Spleen (tissue), 11 donors: Measurements from ENCODE around the gene GRIK1. TPM values are rescaled to one million over a fixed set of nuclear protein-coding genes. Genes with fewer than 3 reads are reported as not detected.

Experiments
- DNase-seq: peaks from one replicate; pipeline ENCODE4 v3.0.0-alpha.2; 2020
- H3K27ac ChIP-seq, 8 donors: fragments of 200-600 bp; sonication (generic) in 7 of 8; 1 replicate in 4 of 8; 2 replicates in 4 of 8; pipeline versions ENCODE4 v1.5.0 to v1.8.0; 2016 to 2021; ENCODE audit warnings: inconsistent platforms in 4 of 8, mild to moderate bottlenecking in 4 of 8, moderate library complexity in 1 of 8
- H3K27me3 ChIP-seq, 7 donors: fragments of 200-600 bp; sonication (generic) in 6 of 7; replicated peaks in 1 of 7; 1 replicate in 4 of 7; 2 replicates in 3 of 7; pipeline versions ENCODE4 v1.5.0 to v1.8.0; 2016 to 2021; ENCODE audit warnings: inconsistent platforms in 3 of 7, mild to moderate bottlenecking in 1 of 7
- H3K36me3 ChIP-seq, 6 donors: fragments of 200-600 bp; sonication (generic) in 5 of 6; 1 replicate in 4 of 6; 2 replicates in 2 of 6; pipeline versions ENCODE4 v1.5.0 to v1.8.0; 2016 to 2021; ENCODE audit warnings: inconsistent platforms in 2 of 6
- H3K4me1 ChIP-seq, 6 donors: fragments of 200-600 bp; sonication (generic) in 5 of 6; 1 replicate in 3 of 6; 2 replicates in 3 of 6; pipeline versions ENCODE4 v1.5.0 to v1.8.0; 2016 to 2021; ENCODE audit warnings: inconsistent platforms in 3 of 6
- H3K4me3 ChIP-seq, 8 donors: fragments of 200-600 bp; sonication (generic) in 7 of 8; 1 replicate in 4 of 8; 2 replicates in 4 of 8; pipeline versions ENCODE4 v1.5.0 to v1.8.0; 2016 to 2021; ENCODE audit warnings: inconsistent platforms in 4 of 8, mild to moderate bottlenecking in 4 of 8, moderate library complexity in 2 of 8
- H3K9me3 ChIP-seq, 8 donors: fragments of 200-600 bp; sonication (generic) in 7 of 8; 1 replicate in 4 of 8; 2 replicates in 4 of 8; pipeline versions ENCODE4 v1.5.0 to v1.8.0; 2016 to 2021; ENCODE audit warnings: inconsistent platforms in 4 of 8
- POLR2A ChIP-seq, 3 donors: fragments of 450-650 bp; IDR thresholded peaks; one replicate each; pipeline ENCODE4 v1.5.1; 2017; ENCODE audit warnings: antibody characterized with exemption in 3 of 3, mild to moderate bottlenecking in 1 of 3
- POLR2AphosphoS5 ChIP-seq, 3 donors: sonication (generic); formaldehyde crosslinking; IDR thresholded peaks; one replicate each; pipeline ENCODE4 v1.5.1; 2017; ENCODE audit warnings: antibody characterized with exemption in 3 of 3
- WGBS, 5 donors: extraction: QIAGEN DNeasy Blood & Tissue Kit in 3 of 5; methylation state at CpG; one replicate each; pipeline versions ENCODE4 v1.1.5 to v1.1.7; 2013 to 2018; 5-methylcytosine and 5-hydroxymethylcytosine counted together
- intact Hi-C: fragments of 100-400 bp; cut with DNase I; formaldehyde crosslinking; loops from one replicate; pipeline ENCODE4 v1.15.0; 2023; ENCODE audit warnings: low total_unique reads
- polyA plus RNA-seq, 3 donors: library from polyadenylated mRNA; stranded (reverse); fragments of 200-250 nt; gene quantifications; one replicate each; pipeline ENCODE4 v1.2.1, GENCODE V29; 2013
- total RNA-seq, 7 donors: library from RNA; depleted of rRNA in 3 of 7; stranded (reverse); fragments of >200 nt in 3 of 7; fragmentation: NEBNext Ultra II Directional in 4 of 7; extraction: Animal tissue kit (Norgen Biotek cat#: 25700) in 4 of 7; gene quantifications; one replicate each; pipeline versions ENCODE4 v1.1.0 to v1.2.1, GENCODE V29; 2016 to 2021
- TF ChIP-seq, protein P1 (sequence below), 11 experiments: fragments of 200-600 bp in 7 of 11; fragments of 450-650 bp in 4 of 11; sonication (generic) in 4 of 11; IDR thresholded peaks in 8 of 11; conservative IDR thresholded peaks in 3 of 11; 1 replicate in 7 of 11; 2 replicates in 4 of 11; pipeline versions ENCODE4 v1.4.0 to v1.8.0; 2016 to 2021; ENCODE audit warnings: antibody characterized with exemption in 11 of 11, inconsistent platforms in 4 of 11, mild to moderate bottlenecking in 1 of 11
- donor health status: healthy with polysubstance abuse.
- donor health status: DM: no; HTN: no; CAD: no; lungs with moderate emphysema.
- donor health status: DM: no; HTN: no; CAD: no.
- donor health status: Bipolar disorder and iron deficiency.
- donor health status: healthy.
- donor health status: DM: no; HTN: no; CAD: no.
- donor health status: DM: yes; HTN: yes; CAD: no.

GRIK1 gene
- total and polyA plus RNA-seq, 10 donors = 0.02 to 0.17 (median 0.04) TPM; not detected in 7

DNA sequence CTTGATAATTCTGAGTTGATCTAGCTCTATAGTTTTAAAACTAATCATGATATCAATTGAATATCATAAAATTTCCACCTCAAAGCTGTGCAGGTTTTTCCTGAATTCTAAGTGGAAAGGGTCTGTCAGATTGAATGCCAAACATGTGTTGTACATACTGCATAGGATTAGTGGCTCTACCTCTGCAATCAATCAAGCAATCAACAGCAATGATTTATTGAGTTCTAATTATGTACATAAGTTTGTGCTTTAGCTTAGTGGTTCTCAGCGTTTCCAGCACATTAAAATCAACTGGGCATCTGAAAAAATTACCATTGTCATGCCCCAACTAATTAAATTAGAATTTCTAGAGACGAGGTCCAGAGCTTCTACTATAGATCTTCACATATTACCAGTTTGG lies 389.6 kb downstream of the GRIK1 start:
- intact Hi-C loops = no loop called here
- Histone ChIP-seq H3K27me3 (no peaks in the 10 kb centered on the region), H3K27ac (no peak overlapping the region), H3K4me1 (no peaks in the 10 kb centered on the region), H3K36me3 (no peaks in the 10 kb centered on the region), H3K4me3 (no peak overlapping the region), H3K9me3 (no peaks in the 10 kb centered on the region)
- DNase-seq = no peak
- TF ChIP-seq, protein P1, sequence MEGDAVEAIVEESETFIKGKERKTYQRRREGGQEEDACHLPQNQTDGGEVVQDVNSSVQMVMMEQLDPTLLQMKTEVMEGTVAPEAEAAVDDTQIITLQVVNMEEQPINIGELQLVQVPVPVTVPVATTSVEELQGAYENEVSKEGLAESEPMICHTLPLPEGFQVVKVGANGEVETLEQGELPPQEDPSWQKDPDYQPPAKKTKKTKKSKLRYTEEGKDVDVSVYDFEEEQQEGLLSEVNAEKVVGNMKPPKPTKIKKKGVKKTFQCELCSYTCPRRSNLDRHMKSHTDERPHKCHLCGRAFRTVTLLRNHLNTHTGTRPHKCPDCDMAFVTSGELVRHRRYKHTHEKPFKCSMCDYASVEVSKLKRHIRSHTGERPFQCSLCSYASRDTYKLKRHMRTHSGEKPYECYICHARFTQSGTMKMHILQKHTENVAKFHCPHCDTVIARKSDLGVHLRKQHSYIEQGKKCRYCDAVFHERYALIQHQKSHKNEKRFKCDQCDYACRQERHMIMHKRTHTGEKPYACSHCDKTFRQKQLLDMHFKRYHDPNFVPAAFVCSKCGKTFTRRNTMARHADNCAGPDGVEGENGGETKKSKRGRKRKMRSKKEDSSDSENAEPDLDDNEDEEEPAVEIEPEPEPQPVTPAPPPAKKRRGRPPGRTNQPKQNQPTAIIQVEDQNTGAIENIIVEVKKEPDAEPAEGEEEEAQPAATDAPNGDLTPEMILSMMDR (IDR thresholded peaks at IDR 0.05 in 8 of 11, conservative IDR thresholded peaks at IDR 0.05 in 3 of 11) = no peak
- 84 to 92% (median 88%) methylated on average over 2 of the region's 2 CpGs for WGBS, 5 donors

DNA sequence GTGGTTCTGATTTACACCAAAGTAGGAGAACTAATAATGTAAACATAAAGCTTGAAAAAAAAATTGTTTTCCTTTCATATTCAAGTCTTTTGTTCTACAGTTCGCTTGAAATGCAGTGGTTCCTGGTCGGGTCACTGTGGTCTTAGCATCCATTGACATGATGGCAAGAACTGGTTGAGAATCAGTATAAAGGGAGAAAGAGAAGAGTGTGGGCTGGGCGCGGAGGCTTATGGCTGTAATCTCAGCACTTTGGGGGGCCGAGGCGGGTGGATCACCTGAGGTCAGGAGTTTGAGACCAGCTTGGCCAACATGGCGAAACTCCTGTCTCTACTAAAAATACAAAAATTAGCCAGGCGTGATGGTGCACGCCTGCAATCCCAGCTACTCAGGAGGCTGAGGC lies 390.2 kb downstream of the GRIK1 start:
- H3K36me3 ChIP-seq = no peaks in the 10 kb centered on the region
- H3K4me1 ChIP-seq = no peaks in the 10 kb centered on the region
- 95 to 98% (median 97%) methylated on average over 9 of the region's 9 CpGs for WGBS, 5 donors
- H3K27ac ChIP-seq = no peak overlapping the region
- H3K9me3 ChIP-seq = no peaks in the 10 kb centered on the region
- DNase-seq = no peak
- H3K4me3 ChIP-seq = no peak overlapping the region
- intact Hi-C loops = no loop called here
- no peaks in the 10 kb centered on the region for H3K27me3 ChIP-seq
- TF ChIP-seq POLR2A (IDR thresholded peaks at IDR 0.05) (no peak), POLR2AphosphoS5 (IDR thresholded peaks at IDR 0.05) (no peak)
- TF ChIP-seq, protein P1 (IDR thresholded peaks at IDR 0.05 in 8 of 11, conservative IDR thresholded peaks at IDR 0.05 in 3 of 11) = no peak

DNA sequence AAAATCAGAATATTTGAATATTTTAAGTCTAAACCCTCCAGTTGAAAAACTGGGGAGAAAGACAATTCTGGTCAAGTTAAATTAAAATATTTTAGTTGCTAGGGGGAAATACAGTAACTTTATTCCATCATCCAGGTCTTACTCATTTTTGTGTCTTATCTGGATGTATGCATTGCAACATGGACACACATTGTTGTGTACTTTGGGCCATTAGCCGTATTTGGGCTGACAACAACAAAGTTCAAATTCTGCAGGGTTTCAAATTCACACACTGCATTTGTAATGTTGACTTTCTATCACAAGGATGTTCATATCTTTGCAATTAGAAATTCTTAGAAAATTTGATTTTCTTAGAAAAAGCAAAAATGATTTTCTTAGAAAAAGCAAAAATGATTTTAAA lies 391.8 kb downstream of the GRIK1 start:
- H3K4me1 ChIP-seq = no peaks in the 10 kb centered on the region
- 94 to 100% (median 100%) methylated on average over 1 of the region's 1 CpG for WGBS, 5 donors
- intact Hi-C loops = no loop called here

DNA sequence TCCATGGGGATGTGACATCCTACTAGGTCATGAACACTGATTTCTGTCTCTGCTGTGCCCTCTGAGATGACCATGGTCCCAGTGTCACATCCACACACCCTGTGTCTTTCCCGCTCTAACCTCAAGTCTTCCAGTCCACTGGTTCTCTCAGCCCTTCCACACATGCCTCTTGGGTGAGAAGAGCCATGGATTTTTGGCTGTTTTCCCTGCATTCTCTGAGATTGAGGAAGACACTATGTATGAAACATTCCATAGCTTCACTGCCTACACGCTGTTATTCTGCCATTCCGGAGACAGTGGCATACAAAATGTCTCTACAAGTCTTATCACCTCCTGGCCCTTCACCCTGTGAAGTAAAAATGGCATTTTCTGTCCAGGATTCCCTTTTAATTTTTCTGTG lies 393.7 kb downstream of the GRIK1 start:
- H3K4me3 ChIP-seq = no peak overlapping the region
- TF ChIP-seq, protein P1 (IDR thresholded peaks at IDR 0.05 in 8 of 11, conservative IDR thresholded peaks at IDR 0.05 in 3 of 11) = no peak
- no peak for TF ChIP-seq POLR2AphosphoS5 (IDR thresholded peaks at IDR 0.05)
- TF ChIP-seq POLR2A (IDR thresholded peaks at IDR 0.05) = no peak
- H3K27me3 ChIP-seq = no peaks in the 10 kb centered on the region
- H3K27ac ChIP-seq = no peak overlapping the region
- DNase-seq = no peak
- intact Hi-C loops = no loop called here
- no peaks in the 10 kb centered on the region for H3K36me3 ChIP-seq
- H3K4me1 ChIP-seq = no peaks in the 10 kb centered on the region
- WGBS, 5 donors = 85 to 97% (median 93%) methylated on average over 3 of the region's 3 CpGs
- no peaks in the 10 kb centered on the region for H3K9me3 ChIP-seq

More for the DNA sequence above, 391.8 kb downstream of the GRIK1 start:
- no peak for TF ChIP-seq POLR2AphosphoS5 (IDR thresholded peaks at IDR 0.05)
- no peak for TF ChIP-seq POLR2A (IDR thresholded peaks at IDR 0.05)
- TF ChIP-seq, protein P1 (IDR thresholded peaks at IDR 0.05 in 8 of 11, conservative IDR thresholded peaks at IDR 0.05 in 3 of 11) = no peak
- no peak overlapping the region for H3K4me3 ChIP-seq
- DNase-seq = no peak
- no peak overlapping the region for H3K27ac ChIP-seq
- H3K36me3 ChIP-seq = no peaks in the 10 kb centered on the region
- no peaks in the 10 kb centered on the region for H3K9me3 ChIP-seq
- H3K27me3 ChIP-seq = no peaks in the 10 kb centered on the region
